Stimulated activated CD4-positive, alpha-beta T cell treated with anti-CD3 and anti-CD28 coated beads, Interleukin-2, amount 100 ng/mL, for 4 hours (primary cell): ENCODE measurements around the gene C5orf15.

Experiments used
- DNase-seq: peaks from one replicate; pipeline ENCODE4 v3.0.0-alpha.2; 2020; ENCODE audit warnings: low read depth

C5orf15 gene

GRCh38 chr5:133968204-133968980, at the start of gene C5orf15:
Gene C5orf15, minus strand, starts transcription at chr5:133968625. Its CDS starts 41 bp downstream, at chr5:133968584.
- peak; percentile 84 for DNase-seq

GRCh38 chr5:134008266-134008749, 39.9 kb upstream of the C5orf15 start:
- no peak for DNase-seq

GRCh38 chr5:134007581-134008265, 39.3 kb upstream of the C5orf15 start:
- no peak for DNase-seq

- DNase-seq, result no peak
These were observed 37.7 kb upstream of the C5orf15 start for GRCh38 chr5:134006115-134006514.

- DNase-seq, result no peak
These were observed 37.1 kb upstream of the C5orf15 start for GRCh38 chr5:134005417-134006061.

- peak; percentile 75 for DNase-seq
These were observed 36.4 kb upstream of the C5orf15 start, which contains the start of gene VDAC1 for GRCh38 chr5:134004626-134005416. Gene VDAC1, minus strand, starts transcription at chr5:134004975. Its CDS starts 11,963 bp downstream, at chr5:133993012.

- DNase-seq, result peak; percentile 37
These were observed 35.6 kb upstream of the C5orf15 start for GRCh38 chr5:134003817-134004625.

GRCh38 chr5:134003064-134003816, 34.8 kb upstream of the C5orf15 start:
- peak; percentile 26 for DNase-seq

- no peak for DNase-seq
These were observed 33.7 kb upstream of the C5orf15 start for GRCh38 chr5:134001938-134002731.

GRCh38 chr5:134000696-134001453, 32.5 kb upstream of the C5orf15 start:
- DNase-seq, result no peak

- no peak for DNase-seq
These were observed 31.7 kb upstream of the C5orf15 start for GRCh38 chr5:134000091-134000511.

- DNase-seq, result no peak
These were observed 30.4 kb upstream of the C5orf15 start for GRCh38 chr5:133998807-133999206.

- DNase-seq, result no peak
These were observed 29.6 kb upstream of the C5orf15 start for GRCh38 chr5:133998042-133998441.

- DNase-seq, result no peak
These were observed 28.3 kb upstream of the C5orf15 start for GRCh38 chr5:133996683-133997252.

GRCh38 chr5:133995883-133996563, 27.6 kb upstream of the C5orf15 start:
- DNase-seq, result no peak

- DNase-seq, result no peak
These were observed 26.9 kb upstream of the C5orf15 start for GRCh38 chr5:133995341-133995740.

- DNase-seq, result no peak
These were observed 26.5 kb upstream of the C5orf15 start for GRCh38 chr5:133994990-133995333.
